LNCAP (cell line): ENCODE measurements around the gene WNT9B.

Source experiments
- TF ChIP-seq, protein P1 (sequence below): fragments of 450-650 bp; IDR thresholded peaks from 2 replicates; pipeline ENCODE4 v1.5.1; 2017; ENCODE audit warnings: mild to moderate bottlenecking

The WNT9B gene

DNA sequence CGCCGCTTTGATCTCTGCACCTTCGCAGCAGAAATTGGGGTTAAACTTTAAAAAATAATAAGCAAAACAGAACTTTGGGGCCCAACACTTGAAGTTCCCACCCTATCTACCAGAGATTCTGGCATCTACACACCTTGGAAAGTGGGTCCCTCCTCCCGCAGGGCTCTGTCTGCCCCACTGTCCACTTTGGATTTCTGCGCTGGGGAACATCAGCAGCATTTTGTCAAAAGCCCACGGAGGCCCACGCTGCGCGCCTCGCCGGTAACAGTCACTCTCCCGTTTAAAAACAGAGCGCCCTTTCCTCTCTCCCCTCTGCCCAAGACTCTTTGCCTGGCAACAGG is 725 bp upstream of the WNT9B start:
- TF ChIP-seq, protein P1, sequence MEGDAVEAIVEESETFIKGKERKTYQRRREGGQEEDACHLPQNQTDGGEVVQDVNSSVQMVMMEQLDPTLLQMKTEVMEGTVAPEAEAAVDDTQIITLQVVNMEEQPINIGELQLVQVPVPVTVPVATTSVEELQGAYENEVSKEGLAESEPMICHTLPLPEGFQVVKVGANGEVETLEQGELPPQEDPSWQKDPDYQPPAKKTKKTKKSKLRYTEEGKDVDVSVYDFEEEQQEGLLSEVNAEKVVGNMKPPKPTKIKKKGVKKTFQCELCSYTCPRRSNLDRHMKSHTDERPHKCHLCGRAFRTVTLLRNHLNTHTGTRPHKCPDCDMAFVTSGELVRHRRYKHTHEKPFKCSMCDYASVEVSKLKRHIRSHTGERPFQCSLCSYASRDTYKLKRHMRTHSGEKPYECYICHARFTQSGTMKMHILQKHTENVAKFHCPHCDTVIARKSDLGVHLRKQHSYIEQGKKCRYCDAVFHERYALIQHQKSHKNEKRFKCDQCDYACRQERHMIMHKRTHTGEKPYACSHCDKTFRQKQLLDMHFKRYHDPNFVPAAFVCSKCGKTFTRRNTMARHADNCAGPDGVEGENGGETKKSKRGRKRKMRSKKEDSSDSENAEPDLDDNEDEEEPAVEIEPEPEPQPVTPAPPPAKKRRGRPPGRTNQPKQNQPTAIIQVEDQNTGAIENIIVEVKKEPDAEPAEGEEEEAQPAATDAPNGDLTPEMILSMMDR, result no peak

DNA sequence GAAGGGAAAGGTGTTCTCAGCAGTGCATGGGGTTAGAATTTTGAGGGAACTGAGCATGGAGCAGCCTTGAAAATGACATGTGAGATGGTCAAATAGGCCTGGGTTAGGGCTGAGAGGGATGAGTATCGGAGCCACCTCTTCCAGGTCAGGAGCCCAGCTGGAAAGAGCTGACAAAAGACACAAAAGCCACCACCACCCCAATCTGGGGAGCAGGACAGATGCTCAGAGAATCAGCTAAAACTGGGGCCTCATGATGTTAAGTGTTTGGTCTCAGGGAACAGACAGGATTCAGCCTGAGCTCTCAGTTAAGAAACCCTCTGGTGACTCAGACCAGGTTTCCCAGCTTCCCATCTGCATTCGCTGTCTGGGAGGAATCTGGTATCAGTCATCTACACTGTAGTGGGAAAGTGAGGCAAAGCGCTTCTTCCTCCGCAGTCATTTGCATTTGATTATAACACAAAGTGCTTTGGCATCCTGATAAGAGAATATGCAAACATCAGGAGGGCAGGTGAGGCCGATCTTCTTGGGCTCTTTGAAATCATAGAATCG is 2.6 kb downstream of the WNT9B start:
- TF ChIP-seq, protein P1, result no peak

DNA sequence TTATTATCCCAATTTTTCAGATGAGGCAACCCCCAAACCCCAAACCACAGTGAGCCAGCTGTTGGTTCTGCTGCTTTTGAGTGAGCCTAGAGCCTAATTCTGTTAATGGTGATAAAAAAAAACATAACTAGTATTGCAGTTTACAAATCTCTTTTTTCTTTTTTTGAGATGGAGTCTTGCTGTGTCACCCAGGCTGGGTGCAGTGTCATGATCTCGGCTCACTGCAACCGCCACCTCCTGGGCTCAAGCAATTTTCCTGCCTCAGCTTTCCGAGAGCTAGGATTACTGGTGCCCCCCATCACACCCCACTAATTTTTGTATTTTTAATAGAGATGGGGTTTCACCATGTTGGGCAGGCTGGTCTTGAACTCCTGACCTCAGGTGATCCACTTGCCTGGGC is 3.1 kb downstream of the WNT9B start:
- TF ChIP-seq, protein P1, result no peak

DNA sequence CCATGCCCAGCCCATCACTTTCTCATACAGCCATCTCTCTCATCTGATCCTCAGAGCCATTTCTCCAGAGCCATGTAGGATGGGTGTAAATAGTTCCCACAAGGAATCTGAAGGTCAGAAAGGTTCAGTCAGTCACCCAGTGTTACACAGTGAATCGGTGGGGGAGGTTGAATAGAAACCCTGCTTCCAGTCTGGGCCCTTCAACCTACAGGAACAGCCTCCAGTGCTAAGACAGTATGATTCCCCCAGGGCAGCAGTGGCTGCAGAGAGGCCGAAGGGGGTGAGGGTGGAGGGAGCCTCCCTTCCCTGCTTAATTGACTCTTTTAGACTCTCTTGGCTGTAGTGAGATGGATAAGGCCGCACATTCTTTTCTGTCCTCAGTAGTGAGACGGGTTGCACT is 3.6 kb downstream of the WNT9B start:
- TF ChIP-seq, protein P1, result no peak

DNA sequence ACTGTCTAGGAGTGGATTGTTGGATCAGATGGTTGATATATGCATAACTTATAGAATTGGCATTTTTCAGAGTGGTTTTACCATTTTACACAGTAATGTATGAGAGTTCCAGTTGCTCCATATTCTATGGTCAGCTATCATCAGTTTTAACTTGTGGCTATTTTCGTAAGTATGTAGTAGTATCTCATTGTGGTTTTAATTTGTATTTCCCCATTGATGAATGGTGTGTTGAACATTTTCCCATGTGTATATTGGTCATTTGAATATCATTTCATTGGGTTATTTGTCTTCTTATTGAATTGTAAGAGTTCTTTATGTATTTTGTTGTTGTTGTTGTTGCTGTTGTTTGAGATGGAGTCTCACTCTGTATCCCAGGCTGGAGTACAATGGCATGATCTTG is 6.2 kb downstream of the WNT9B start:
- TF ChIP-seq, protein P1, result no peak

DNA sequence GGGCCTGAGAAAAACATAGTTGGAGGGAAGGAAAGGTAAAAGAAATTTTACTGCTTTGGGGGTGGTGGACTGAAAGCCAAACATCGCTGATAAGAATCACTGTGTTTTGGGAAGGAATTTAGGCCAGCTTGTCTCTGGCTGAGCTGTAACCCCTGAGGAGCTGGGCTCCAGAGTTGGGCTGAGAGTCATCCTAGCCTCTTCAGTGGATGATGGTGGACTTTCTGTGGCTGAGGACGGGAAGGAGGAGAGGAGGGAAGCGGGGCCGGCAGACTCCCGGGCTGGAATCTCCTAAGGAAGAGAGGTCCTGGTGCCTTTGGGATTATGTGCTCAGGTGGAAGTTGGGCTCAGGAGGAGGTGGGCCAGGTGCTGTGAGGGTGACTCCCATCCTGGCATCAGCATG is 8.6 kb downstream of the WNT9B start:
- TF ChIP-seq, protein P1, result no peak

DNA sequence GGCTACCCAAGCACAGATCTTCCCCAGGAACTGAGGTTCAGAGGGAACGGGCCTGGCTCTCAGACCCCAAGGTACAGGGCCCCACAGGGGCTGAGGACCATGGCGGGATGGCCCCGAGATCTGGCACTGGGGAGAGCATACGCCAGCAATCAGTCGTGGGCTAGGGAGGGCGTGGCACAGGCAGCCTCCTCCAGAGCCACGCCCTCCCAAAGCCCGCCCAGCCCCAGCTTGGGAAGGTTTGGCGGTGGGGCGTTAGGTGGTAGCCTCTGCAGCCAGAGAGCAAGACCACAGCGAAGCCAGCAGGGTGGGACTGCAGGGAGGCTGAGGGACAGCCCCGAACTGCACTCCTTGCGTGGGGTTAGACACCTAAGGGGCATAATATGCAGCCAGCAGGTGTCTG is 11.6 kb downstream of the WNT9B start:
- TF ChIP-seq, protein P1, result no peak
